Measurements from ENCODE around the gene PRAMEF20.

The PRAMEF20 gene

DNA sequence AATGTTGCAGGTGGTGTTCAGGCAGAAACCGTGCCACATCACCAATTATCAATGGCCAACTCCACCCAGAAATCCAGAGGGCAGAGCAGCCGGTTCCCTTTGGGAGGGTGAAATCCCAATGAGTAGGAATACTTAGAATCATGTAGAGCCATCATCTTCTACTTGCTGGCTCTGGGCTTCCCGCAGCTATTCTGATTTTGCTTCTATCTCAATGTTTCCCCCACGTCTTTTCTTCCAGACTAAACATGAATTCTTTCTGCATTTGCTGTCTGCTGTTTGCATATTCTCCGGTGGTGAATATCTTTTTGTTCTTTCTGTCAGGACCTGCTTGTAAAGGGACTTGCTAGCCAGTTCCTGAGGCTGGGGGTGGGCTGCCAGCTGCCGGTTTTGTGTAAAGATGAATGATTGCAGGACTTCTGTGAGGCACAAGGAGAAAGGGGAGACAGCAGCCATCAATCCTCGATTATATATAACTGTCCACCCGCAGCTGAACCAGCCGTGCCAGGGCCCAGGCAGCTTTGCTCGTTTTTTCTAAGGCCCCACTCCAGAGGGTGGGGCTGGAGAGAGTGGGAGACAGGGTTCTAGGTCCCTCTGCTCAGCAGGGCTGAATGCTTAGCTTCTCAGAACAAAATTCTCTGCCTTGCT lies 33.2 kb downstream of the PRAMEF20 start:
- DNase-seq (ENCODE audit: low spot score) (no peak), ATAC-seq (ENCODE audit: low read depth) (no peak)
- H3K36me3 ChIP-seq (ENCODE audit: low read depth) = no peaks in the 10 kb centered on the region
- H3K4me1 ChIP-seq (ENCODE audit: insufficient read depth, poor library complexity, severe bottlenecking) = no peaks in the 10 kb centered on the region
- H3K4me3 ChIP-seq (ENCODE audit: severe bottlenecking) = no peak overlapping the region
- no peaks in the 10 kb centered on the region for H3K27me3 ChIP-seq (ENCODE audit: insufficient read depth, poor library complexity, severe bottlenecking)
- H3K9me3 ChIP-seq (ENCODE audit: severe bottlenecking) = no peaks in the 10 kb centered on the region
- TF ChIP-seq, protein P1, sequence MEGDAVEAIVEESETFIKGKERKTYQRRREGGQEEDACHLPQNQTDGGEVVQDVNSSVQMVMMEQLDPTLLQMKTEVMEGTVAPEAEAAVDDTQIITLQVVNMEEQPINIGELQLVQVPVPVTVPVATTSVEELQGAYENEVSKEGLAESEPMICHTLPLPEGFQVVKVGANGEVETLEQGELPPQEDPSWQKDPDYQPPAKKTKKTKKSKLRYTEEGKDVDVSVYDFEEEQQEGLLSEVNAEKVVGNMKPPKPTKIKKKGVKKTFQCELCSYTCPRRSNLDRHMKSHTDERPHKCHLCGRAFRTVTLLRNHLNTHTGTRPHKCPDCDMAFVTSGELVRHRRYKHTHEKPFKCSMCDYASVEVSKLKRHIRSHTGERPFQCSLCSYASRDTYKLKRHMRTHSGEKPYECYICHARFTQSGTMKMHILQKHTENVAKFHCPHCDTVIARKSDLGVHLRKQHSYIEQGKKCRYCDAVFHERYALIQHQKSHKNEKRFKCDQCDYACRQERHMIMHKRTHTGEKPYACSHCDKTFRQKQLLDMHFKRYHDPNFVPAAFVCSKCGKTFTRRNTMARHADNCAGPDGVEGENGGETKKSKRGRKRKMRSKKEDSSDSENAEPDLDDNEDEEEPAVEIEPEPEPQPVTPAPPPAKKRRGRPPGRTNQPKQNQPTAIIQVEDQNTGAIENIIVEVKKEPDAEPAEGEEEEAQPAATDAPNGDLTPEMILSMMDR (IDR thresholded peaks at IDR 0.05; ENCODE audit: poor library complexity, severe bottlenecking) = no peak
- no peak overlapping the region for H3K27ac ChIP-seq (ENCODE audit: poor library complexity, severe bottlenecking)

- Histone ChIP-seq H3K27me3 (ENCODE audit: insufficient read depth, poor library complexity, severe bottlenecking) (no peaks in the 10 kb centered on the region), H3K36me3 (ENCODE audit: low read depth) (no peaks in the 10 kb centered on the region), H3K4me1 (ENCODE audit: insufficient read depth, poor library complexity, severe bottlenecking) (no peaks in the 10 kb centered on the region), H3K9me3 (ENCODE audit: severe bottlenecking) (no peaks in the 10 kb centered on the region), H3K27ac (ENCODE audit: poor library complexity, severe bottlenecking) (no peak overlapping the region), H3K4me3 (ENCODE audit: severe bottlenecking) (no peak overlapping the region)
- DNase-seq (ENCODE audit: low spot score) (no peak), ATAC-seq (ENCODE audit: low read depth) (peak; percentile 35; the same call in 1 of the 3 replicates)
- TF ChIP-seq, protein P1 (IDR thresholded peaks at IDR 0.05; ENCODE audit: poor library complexity, severe bottlenecking) = no peak
Measured at GRCh38 chr1:13450204-13450603, 40.0 kb downstream of the PRAMEF20 start.

DNA sequence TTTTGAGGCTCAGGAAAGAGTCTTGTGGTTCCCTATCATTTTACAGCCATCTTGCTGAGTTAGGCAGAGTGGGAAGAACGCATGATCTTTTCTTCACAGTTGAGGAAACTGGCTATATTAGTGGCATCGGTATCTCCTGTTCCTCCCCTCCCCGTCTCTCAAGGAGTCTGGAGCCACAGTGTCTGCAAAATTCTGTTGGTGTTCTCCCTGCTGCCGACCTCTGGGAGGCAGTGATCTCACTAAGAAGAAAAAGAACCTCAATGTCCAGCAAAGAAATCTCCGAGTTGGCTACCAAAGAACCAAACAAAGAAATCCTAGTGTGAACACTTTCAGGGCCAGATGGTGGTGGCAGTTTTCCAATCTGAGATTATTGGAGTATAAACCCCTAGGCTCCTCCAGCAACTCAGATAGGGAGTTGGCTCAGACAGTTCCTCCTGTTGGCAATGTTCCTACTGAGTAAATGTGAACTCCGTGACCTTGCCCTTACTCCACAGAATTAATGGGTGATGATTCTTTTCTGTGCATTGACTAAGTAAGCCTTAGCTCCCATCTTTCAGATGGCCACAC lies 41.2 kb downstream of the PRAMEF20 start:
- Histone ChIP-seq H3K27me3 (ENCODE audit: insufficient read depth, poor library complexity, severe bottlenecking) (peaks cover 12% of the 10 kb centered on the region), H3K4me3 (ENCODE audit: severe bottlenecking) (no peak overlapping the region), H3K4me1 (ENCODE audit: insufficient read depth, poor library complexity, severe bottlenecking) (no peaks in the 10 kb centered on the region), H3K36me3 (ENCODE audit: low read depth) (no peaks in the 10 kb centered on the region), H3K27ac (ENCODE audit: poor library complexity, severe bottlenecking) (no peak overlapping the region), H3K9me3 (ENCODE audit: severe bottlenecking) (no peaks in the 10 kb centered on the region)
- ATAC-seq (ENCODE audit: low read depth) = no peak
- TF ChIP-seq, protein P1 (IDR thresholded peaks at IDR 0.05; ENCODE audit: poor library complexity, severe bottlenecking) = no peak
- no peak for DNase-seq (ENCODE audit: low spot score)

DNA sequence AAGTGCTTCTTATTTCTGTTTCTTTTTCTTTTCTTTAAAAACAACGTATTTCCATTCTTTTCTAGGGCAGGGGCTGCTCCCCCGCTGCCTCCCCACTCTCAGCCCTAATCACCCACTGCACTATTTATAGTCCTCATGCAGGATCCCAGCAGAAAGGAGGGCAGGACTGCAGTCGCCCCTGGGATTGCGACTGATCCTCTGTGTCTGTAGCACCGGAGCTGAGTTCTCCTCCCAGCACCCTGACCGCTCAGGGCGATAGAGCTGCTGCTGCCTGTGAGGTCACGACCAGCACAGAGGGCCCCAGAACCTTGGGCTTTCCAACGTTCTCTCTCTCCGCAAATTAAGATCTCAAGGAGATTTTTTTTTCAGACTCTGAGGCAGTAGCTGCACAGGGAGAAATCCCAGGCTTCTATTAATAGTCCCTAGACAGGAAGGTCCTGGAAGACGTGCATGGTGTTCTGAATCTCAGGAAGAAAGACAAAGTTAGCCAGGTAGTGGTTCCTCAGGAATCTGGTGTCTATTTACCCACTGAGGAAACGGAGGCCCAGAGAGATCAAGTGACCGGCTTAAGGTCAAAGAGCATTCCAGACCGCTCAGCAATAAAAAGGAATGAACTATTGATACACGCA lies 46.8 kb downstream of the PRAMEF20 start:
- H3K9me3 ChIP-seq (ENCODE audit: severe bottlenecking) = no peaks in the 10 kb centered on the region
- no peaks in the 10 kb centered on the region for H3K4me1 ChIP-seq (ENCODE audit: insufficient read depth, poor library complexity, severe bottlenecking)
- DNase-seq (ENCODE audit: low spot score) (no peak), ATAC-seq (ENCODE audit: low read depth) (no peak)
- no peak overlapping the region for H3K27ac ChIP-seq (ENCODE audit: poor library complexity, severe bottlenecking)
- H3K27me3 ChIP-seq (ENCODE audit: insufficient read depth, poor library complexity, severe bottlenecking) = peaks cover 12% of the 10 kb centered on the region
- no peak overlapping the region for H3K4me3 ChIP-seq (ENCODE audit: severe bottlenecking)
- TF ChIP-seq, protein P1 (IDR thresholded peaks at IDR 0.05; ENCODE audit: poor library complexity, severe bottlenecking) = no peak
- H3K36me3 ChIP-seq (ENCODE audit: low read depth) = no peaks in the 10 kb centered on the region

DNA sequence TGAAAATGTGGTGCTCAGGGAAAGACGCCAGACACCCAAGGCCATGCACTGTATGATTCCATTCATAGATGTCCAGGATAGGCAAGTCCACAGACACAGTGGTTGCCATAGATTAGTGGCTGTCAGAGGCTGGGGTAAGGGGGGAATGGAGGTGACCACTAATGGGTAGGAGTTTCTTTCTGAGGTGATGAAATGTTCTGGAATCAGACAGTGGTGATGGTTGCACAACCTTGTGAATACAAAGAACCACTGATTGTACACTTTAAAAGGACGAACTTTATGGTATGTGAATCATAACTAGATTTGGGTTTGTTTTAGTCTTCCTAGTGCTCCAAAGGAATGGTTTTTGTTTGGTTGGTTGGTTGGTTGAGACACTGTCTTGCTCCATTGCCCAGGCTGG lies 51.7 kb downstream of the PRAMEF20 start:
- TF ChIP-seq, protein P1 (IDR thresholded peaks at IDR 0.05; ENCODE audit: poor library complexity, severe bottlenecking) = no peak
- no peak for DNase-seq (ENCODE audit: low spot score)
- ATAC-seq (ENCODE audit: low read depth) = peak; percentile 31; the same call in 2 of the 3 replicates

More for the DNA sequence above, 51.7 kb downstream of the PRAMEF20 start:
- Histone ChIP-seq H3K27me3 (ENCODE audit: insufficient read depth, poor library complexity, severe bottlenecking) (peaks cover 6% of the 10 kb centered on the region), H3K4me1 (ENCODE audit: insufficient read depth, poor library complexity, severe bottlenecking) (no peaks in the 10 kb centered on the region), H3K36me3 (ENCODE audit: low read depth) (no peaks in the 10 kb centered on the region), H3K27ac (ENCODE audit: poor library complexity, severe bottlenecking) (no peak overlapping the region), H3K4me3 (ENCODE audit: severe bottlenecking) (no peak overlapping the region), H3K9me3 (ENCODE audit: severe bottlenecking) (no peaks in the 10 kb centered on the region)

Data from RWPE2 (cell line).